ENCODE measurements around the gene PTPRN2. TPM values are rescaled to one million over a fixed set of nuclear protein-coding genes. Genes with fewer than 3 reads are reported as not detected.

The PTPRN2 gene
- total and polyA plus RNA-seq, 2 of the 8 experiments (the other 6 are each of a cell fraction or from before 2014, with no cell fraction given), result 2.6 to 4.5 TPM

DNA sequence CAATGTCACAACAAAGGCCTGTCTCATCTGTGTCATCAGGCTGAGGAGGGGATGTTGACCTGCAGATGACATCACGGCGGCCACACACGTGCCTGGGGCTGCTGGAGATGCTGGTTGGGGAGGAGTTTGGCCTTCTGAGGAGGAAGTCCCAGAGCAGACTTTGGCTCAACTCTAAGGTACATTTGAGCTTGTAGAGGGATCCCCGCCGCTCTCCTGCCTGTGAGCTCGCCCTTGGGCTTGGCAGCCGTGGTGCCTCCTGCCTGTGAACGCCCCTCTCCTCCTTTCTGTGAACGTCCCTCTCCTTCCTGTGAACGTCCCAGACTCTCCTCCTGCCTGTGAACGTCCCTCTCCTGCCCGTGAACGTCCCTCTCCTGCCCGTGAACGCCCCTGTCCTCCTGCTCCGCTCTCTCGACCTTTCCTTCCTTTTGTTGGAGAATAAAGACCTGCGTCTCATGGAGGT is 1074.4 kb downstream of the PTPRN2 start:
- H2BK5ac ChIP-seq (ENCODE audit: low read depth, low read length), result no peak overlapping the region
- H3K18ac ChIP-seq (ENCODE audit: extremely low read depth, low read length), result no peak overlapping the region
- H4K91ac ChIP-seq (replicated peaks; ENCODE audit: insufficient read length, low read length), result no peak overlapping the region
- H3K79me2 ChIP-seq (ENCODE audit: control insufficient read depth in 1 of 2, insufficient read depth in 2 of 2, low read length in 2 of 2), result no peaks in the 10 kb centered on the region
- H3K4me1 ChIP-seq (replicated peaks in 1 of 4; ENCODE audit: control insufficient read depth in 3 of 4, insufficient read depth in 4 of 4, low read length in 3 of 4), result peaks cover 0 to 3% (median 0%) of the 10 kb centered on the region in 4 experiments; a peak in 1 of 7 replicates
- no peaks in the 10 kb centered on the region for H3K27me3 ChIP-seq (replicated peaks in 1 of 4; ENCODE audit: control insufficient read depth in 3 of 4, extremely low read depth in 1 of 4, insufficient read depth in 3 of 4, low read length in 3 of 4)
- POLR2A ChIA-PET (ENCODE audit: partially characterized antibody), result no interaction called here
- H2AK5ac ChIP-seq (ENCODE audit: low read depth, low read length), result no peak overlapping the region
- no peak overlapping the region for H3K9ac ChIP-seq (replicated peaks in 1 of 4; ENCODE audit: extremely low read depth in 1 of 4, low read depth in 3 of 4, low read length in 3 of 4)
- no peak overlapping the region for H3K4me3 ChIP-seq (ENCODE audit: extremely low read depth in 1 of 4, insufficient read depth in 2 of 4, low read depth in 3 of 4, low read length in 4 of 4)
- FAIRE-seq (no peak), DNase-seq (ENCODE audit: low read depth in 1 of 2, low spot score in 2 of 2) (no peak)
- H3K79me1 ChIP-seq (ENCODE audit: low read depth, low read length), result no peaks in the 10 kb centered on the region
- CTCF ChIA-PET (ENCODE audit: partially characterized antibody), result interaction anchor here (0.6 kb wide), 1 partner anchor 1768 kb away, joined by 3 read pairs; no protein-coding TSS in a partner anchor
- no peak overlapping the region for H2BK12ac ChIP-seq (ENCODE audit: low read depth, low read length)
- no peak overlapping the region for H3K56ac ChIP-seq (replicated peaks; ENCODE audit: insufficient read length, low read depth, low read length)
- peak overlapping the region; percentile 76; the same call in 1 of the 2 replicates for H2AFZ ChIP-seq (ENCODE audit: low read length)
- H3K23me2 ChIP-seq (ENCODE audit: low read depth, low read length), result no peaks in the 10 kb centered on the region
- H4K20me1 ChIP-seq (replicated peaks in 1 of 2; ENCODE audit: control insufficient read depth in 1 of 2, insufficient read depth in 2 of 2, low read length in 2 of 2), result no peaks in the 10 kb centered on the region
- H3K14ac ChIP-seq (ENCODE audit: insufficient read length), result no peak overlapping the region
- TF ChIP-seq, protein P1, sequence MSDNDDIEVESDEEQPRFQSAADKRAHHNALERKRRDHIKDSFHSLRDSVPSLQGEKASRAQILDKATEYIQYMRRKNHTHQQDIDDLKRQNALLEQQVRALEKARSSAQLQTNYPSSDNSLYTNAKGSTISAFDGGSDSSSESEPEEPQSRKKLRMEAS (IDR thresholded peaks at IDR 0.05), result 0 out of 2 replicates have a peak, but pooled peaks have one; percentile 3
- no peak for TF ChIP-seq POLR2A (IDR thresholded peaks at IDR 0.05; ENCODE audit: control extremely low read depth in 1 of 2, low read depth in 2 of 2, low read length in 2 of 2)
- no peak overlapping the region for H3K27ac ChIP-seq (ENCODE audit: low read depth, low read length)
- H4K5ac ChIP-seq (ENCODE audit: insufficient read length, low read depth, low read length), result no peak overlapping the region
- H2BK15ac ChIP-seq (ENCODE audit: low read length), result no peak overlapping the region
- 78% methylated on average over 18 of the region's 18 CpGs; no CpG with 5 or more reads in 1 of the 2 experiments for WGBS, 2 experiments (ENCODE audit: extremely low coverage in 1 of 2, insufficient coverage in 1 of 2, insufficient read length in 1 of 2, insufficient replicate concordance in 2 of 2, low coverage in 1 of 2, low lambda C conversion rate in 2 of 2, missing lambda C conversion rate in 1 of 2)
- no peaks in the 10 kb centered on the region for H3K36me3 ChIP-seq (ENCODE audit: control insufficient read depth in 2 of 4, insufficient read depth in 4 of 4, low read length in 3 of 4)
- H4K8ac ChIP-seq (ENCODE audit: extremely low read depth, insufficient read depth, low read length), result no peak overlapping the region
- no peak overlapping the region for H2BK20ac ChIP-seq (ENCODE audit: low read length)
- no peak overlapping the region for H3K4ac ChIP-seq (replicated peaks; ENCODE audit: insufficient read length, low read depth, low read length)
- H3K23ac ChIP-seq (ENCODE audit: insufficient read length), result no peak overlapping the region
- H3K9me3 ChIP-seq (ENCODE audit: insufficient read depth in 2 of 2, low read depth in 1 of 2, low read length in 1 of 2), result no peaks in the 10 kb centered on the region; a peak in 1 of 4 replicates
- no peak overlapping the region for H3K4me2 ChIP-seq (ENCODE audit: insufficient read depth in 1 of 2, low read depth in 2 of 2, low read length in 2 of 2)
- no peak overlapping the region for H2BK120ac ChIP-seq (replicated peaks; ENCODE audit: low read depth, low read length)

Data from H1 (cell line).